ENCODE measurements around the gene CPA2.

DNA sequence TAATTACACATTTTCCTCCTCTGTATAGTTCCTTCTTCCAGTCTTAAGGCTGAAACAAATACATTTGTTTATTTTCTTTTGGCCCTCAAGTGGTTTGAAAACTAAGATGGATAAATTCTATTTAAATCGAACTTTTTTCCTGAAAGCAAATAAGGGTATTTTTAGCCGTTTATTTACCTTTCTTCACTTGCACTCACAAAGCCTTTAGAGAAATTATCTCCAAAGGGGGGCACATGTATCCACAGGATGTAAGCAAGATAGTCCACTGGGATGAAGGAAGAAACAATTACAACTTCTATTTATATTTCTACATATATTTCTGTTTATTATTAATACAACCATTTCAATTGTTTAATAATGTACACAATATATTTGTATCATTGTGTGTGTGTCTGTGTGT lies 36.5 kb downstream of the CPA2 start:
- TF ChIP-seq CTCF (conservative IDR thresholded peaks at IDR 0.05; ENCODE audit: low read depth in 2 of 2): no peak
- TF ChIP-seq, protein P1, sequence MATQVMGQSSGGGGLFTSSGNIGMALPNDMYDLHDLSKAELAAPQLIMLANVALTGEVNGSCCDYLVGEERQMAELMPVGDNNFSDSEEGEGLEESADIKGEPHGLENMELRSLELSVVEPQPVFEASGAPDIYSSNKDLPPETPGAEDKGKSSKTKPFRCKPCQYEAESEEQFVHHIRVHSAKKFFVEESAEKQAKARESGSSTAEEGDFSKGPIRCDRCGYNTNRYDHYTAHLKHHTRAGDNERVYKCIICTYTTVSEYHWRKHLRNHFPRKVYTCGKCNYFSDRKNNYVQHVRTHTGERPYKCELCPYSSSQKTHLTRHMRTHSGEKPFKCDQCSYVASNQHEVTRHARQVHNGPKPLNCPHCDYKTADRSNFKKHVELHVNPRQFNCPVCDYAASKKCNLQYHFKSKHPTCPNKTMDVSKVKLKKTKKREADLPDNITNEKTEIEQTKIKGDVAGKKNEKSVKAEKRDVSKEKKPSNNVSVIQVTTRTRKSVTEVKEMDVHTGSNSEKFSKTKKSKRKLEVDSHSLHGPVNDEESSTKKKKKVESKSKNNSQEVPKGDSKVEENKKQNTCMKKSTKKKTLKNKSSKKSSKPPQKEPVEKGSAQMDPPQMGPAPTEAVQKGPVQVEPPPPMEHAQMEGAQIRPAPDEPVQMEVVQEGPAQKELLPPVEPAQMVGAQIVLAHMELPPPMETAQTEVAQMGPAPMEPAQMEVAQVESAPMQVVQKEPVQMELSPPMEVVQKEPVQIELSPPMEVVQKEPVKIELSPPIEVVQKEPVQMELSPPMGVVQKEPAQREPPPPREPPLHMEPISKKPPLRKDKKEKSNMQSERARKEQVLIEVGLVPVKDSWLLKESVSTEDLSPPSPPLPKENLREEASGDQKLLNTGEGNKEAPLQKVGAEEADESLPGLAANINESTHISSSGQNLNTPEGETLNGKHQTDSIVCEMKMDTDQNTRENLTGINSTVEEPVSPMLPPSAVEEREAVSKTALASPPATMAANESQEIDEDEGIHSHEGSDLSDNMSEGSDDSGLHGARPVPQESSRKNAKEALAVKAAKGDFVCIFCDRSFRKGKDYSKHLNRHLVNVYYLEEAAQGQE (IDR thresholded peaks at IDR 0.05; ENCODE audit: unreplicated experiment): no peak
- no peak for TF ChIP-seq POLR2AphosphoS5 (IDR thresholded peaks at IDR 0.05; ENCODE audit: low read depth)
- no peak for TF ChIP-seq CREB1 (CRISPR knock-in tag; IDR thresholded peaks at IDR 0.05; ENCODE audit: low read depth)
- no peak for TF ChIP-seq EZH2phosphoT487 (IDR thresholded peaks at IDR 0.05; ENCODE audit: unreplicated experiment)
- TF ChIP-seq EZH2 (IDR thresholded peaks at IDR 0.05; ENCODE audit: low read depth, unreplicated experiment): no peak
- TF ChIP-seq, protein P2, sequence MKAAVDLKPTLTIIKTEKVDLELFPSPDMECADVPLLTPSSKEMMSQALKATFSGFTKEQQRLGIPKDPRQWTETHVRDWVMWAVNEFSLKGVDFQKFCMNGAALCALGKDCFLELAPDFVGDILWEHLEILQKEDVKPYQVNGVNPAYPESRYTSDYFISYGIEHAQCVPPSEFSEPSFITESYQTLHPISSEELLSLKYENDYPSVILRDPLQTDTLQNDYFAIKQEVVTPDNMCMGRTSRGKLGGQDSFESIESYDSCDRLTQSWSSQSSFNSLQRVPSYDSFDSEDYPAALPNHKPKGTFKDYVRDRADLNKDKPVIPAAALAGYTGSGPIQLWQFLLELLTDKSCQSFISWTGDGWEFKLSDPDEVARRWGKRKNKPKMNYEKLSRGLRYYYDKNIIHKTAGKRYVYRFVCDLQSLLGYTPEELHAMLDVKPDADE (IDR thresholded peaks at IDR 0.05): no peak
